Measurements from ENCODE around the gene BOLA1. TPM values are rescaled to one million over a fixed set of nuclear protein-coding genes. Genes with fewer than 3 reads are reported as not detected.

The BOLA1 gene
- total RNA-seq, 2 donors from 2014 or later = 26.9 to 29.4 TPM

- ATAC-seq (replicated peaks in 1 of 2) (no peak), DNase-seq (no peak)
- H3K27ac Mint-ChIP-seq = no peak overlapping the region
- H3K27me3 Mint-ChIP-seq (ENCODE audit: low read depth) = no peaks in the 10 kb centered on the region
- H3K4me3 Mint-ChIP-seq = no peak overlapping the region
- H3K4me1 Mint-ChIP-seq (ENCODE audit: low read depth) = peaks cover 37% of the 10 kb centered on the region
- peaks cover 0 to 6% of the 10 kb centered on the region in 2 donors for H3K36me3 Mint-ChIP-seq (ENCODE audit: insufficient read depth in 2 of 2)
- H3K9me3 Mint-ChIP-seq = no peaks in the 10 kb centered on the region
Measured at GRCh38 chr1:149942207-149942606, 42.8 kb downstream of the BOLA1 start.

- H3K4me3 Mint-ChIP-seq = no peak overlapping the region
- DNase-seq = no peak
- no peaks in the 10 kb centered on the region for H3K27me3 Mint-ChIP-seq (ENCODE audit: low read depth)
- peak overlapping the region; percentile 20 for H3K27ac Mint-ChIP-seq
- peaks cover 0 to 10% of the 10 kb centered on the region in 2 donors for H3K36me3 Mint-ChIP-seq (ENCODE audit: insufficient read depth in 2 of 2)
- no peak for ATAC-seq (replicated peaks in 1 of 2)
- H3K4me1 Mint-ChIP-seq (ENCODE audit: low read depth) = peaks cover 31% of the 10 kb centered on the region
- no peaks in the 10 kb centered on the region for H3K9me3 Mint-ChIP-seq
Measured at GRCh38 chr1:149942885-149943284, 43.5 kb downstream of the BOLA1 start.

GRCh38 chr1:149945206-149945605, 45.8 kb downstream of the BOLA1 start:
- H3K27me3 Mint-ChIP-seq (ENCODE audit: low read depth) = no peaks in the 10 kb centered on the region
- no peak for ATAC-seq (replicated peaks in 1 of 2)
- peaks cover 10% of the 10 kb centered on the region for H3K4me1 Mint-ChIP-seq (ENCODE audit: low read depth)
- no peak overlapping the region for H3K4me3 Mint-ChIP-seq
- no peaks in the 10 kb centered on the region for H3K9me3 Mint-ChIP-seq
- no peak overlapping the region for H3K27ac Mint-ChIP-seq
- peaks cover 0 to 10% of the 10 kb centered on the region in 2 donors for H3K36me3 Mint-ChIP-seq (ENCODE audit: insufficient read depth in 2 of 2)
- no peak for DNase-seq

GRCh38 chr1:149949911-149950310, 50.5 kb downstream of the BOLA1 start:
- H3K27ac Mint-ChIP-seq = peak overlapping the region; percentile 11
- no peaks in the 10 kb centered on the region for H3K4me1 Mint-ChIP-seq (ENCODE audit: low read depth)
- H3K36me3 Mint-ChIP-seq (ENCODE audit: insufficient read depth in 2 of 2) = peaks cover 2 to 18% of the 10 kb centered on the region in 2 donors
- H3K4me3 Mint-ChIP-seq = no peak overlapping the region
- ATAC-seq (replicated peaks in 1 of 2) (no peak), DNase-seq (no peak)
- no peaks in the 10 kb centered on the region for H3K9me3 Mint-ChIP-seq
- no peaks in the 10 kb centered on the region for H3K27me3 Mint-ChIP-seq (ENCODE audit: low read depth)

Other genes starting within 250 kb of the BOLA1 start
- gene FCGR1A, start 116.9 kb upstream of the BOLA1 start, total RNA-seq = not detected
- 10 to 100 TPM; 13.0 to 14.8 TPM for gene SV2A, start 18.3 kb downstream of the BOLA1 start, total RNA-seq
- 10 to 100 TPM; 59.7 to 74.4 TPM for gene SF3B4, start 28.2 kb downstream of the BOLA1 start, total RNA-seq
- 1 to 10 TPM; 6.9 to 9.2 TPM for gene MTMR11, start 37.3 kb downstream of the BOLA1 start, total RNA-seq
- gene OTUD7B, start 111.2 kb downstream of the BOLA1 start, total RNA-seq = 10 to 100 TPM; 30.3 to 34.8 TPM
- gene VPS45, start 168.2 kb downstream of the BOLA1 start, total RNA-seq = 10 to 100 TPM; 32.4 to 35.4 TPM